ENCODE data around the gene CST9L. TPM values are rescaled to one million over a fixed set of nuclear protein-coding genes. Genes with fewer than 3 reads are reported as not detected.

CST9L gene
- total and polyA plus RNA-seq, 11 donors: not detected

- peaks cover 0 to 13% (median 0%) of the 10 kb centered on the region in 12 donors for H3K4me1 ChIP-seq
- H3K27me3 ChIP-seq: peaks cover 0 to 8% (median 0%) of the 10 kb centered on the region in 9 donors
- no peak for ATAC-seq
- H3K4me3 ChIP-seq: no peak overlapping the region
- H3K9me3 ChIP-seq: no peaks in the 10 kb centered on the region
- TF ChIP-seq POLR2A (IDR thresholded peaks at IDR 0.05): no peak
- TF ChIP-seq CTCF (IDR thresholded peaks at IDR 0.05): no peak
- intact Hi-C loops (cut with DNase I): loop anchor here in 4 of 10 donors (10.0 kb wide), 4 partner anchors 62 to 258 kb away; partner anchors contain the start of genes GZF1 (in 1 of the 4) and NXT1 (in 1 of the 4)
- DNase-seq: no peak
- WGBS, 4 donors: 64 to 71% (median 69%) methylated on average over 6 of the region's 6 CpGs
- no peak overlapping the region for H3K27ac ChIP-seq
- H3K36me3 ChIP-seq: no peaks in the 10 kb centered on the region
Measured at GRCh38 chr20:23602699-23603098, 34.4 kb upstream of the CST9L start.

- Histone ChIP-seq H3K27ac (no peak overlapping the region), H3K4me1 (peaks cover 0 to 13% (median 0%) of the 10 kb centered on the region in 12 donors), H3K27me3 (peaks cover 0 to 8% (median 0%) of the 10 kb centered on the region in 9 donors), H3K36me3 (no peaks in the 10 kb centered on the region), H3K9me3 (no peaks in the 10 kb centered on the region), H3K4me3 (no peak overlapping the region)
- no peak for DNase-seq
- no peak for ATAC-seq
- 66 to 83% (median 71%) methylated on average over 2 of the region's 2 CpGs for WGBS, 4 donors
- intact Hi-C loops (cut with DNase I): loop anchor here in 4 of 10 donors (10.0 kb wide), 4 partner anchors 63 to 257 kb away; partner anchors contain the start of genes GZF1 (in 1 of the 4) and NXT1 (in 1 of the 4)
- TF ChIP-seq CTCF (IDR thresholded peaks at IDR 0.05): no peak
- TF ChIP-seq POLR2A (IDR thresholded peaks at IDR 0.05): no peak
Measured at GRCh38 chr20:23602241-23602640, 34.0 kb upstream of the CST9L start.

GRCh38 chr20:23601715-23602114, 33.4 kb upstream of the CST9L start:
- Histone ChIP-seq H3K9me3 (no peaks in the 10 kb centered on the region), H3K4me1 (peaks cover 0 to 8% (median 0%) of the 10 kb centered on the region in 12 donors), H3K27me3 (peaks cover 0 to 8% (median 0%) of the 10 kb centered on the region in 9 donors), H3K27ac (no peak overlapping the region), H3K4me3 (no peak overlapping the region), H3K36me3 (no peaks in the 10 kb centered on the region)
- TF ChIP-seq CTCF (IDR thresholded peaks at IDR 0.05) (no peak), POLR2A (IDR thresholded peaks at IDR 0.05) (no peak)
- intact Hi-C loops (cut with DNase I): loop anchor here in 4 of 10 donors (10.0 kb wide), 4 partner anchors 63 to 257 kb away; partner anchors contain the start of genes GZF1 (in 1 of the 4) and NXT1 (in 1 of the 4)
- ATAC-seq: no peak
- no peak for DNase-seq
- 64 to 73% (median 68%) methylated on average over 4 of the region's 4 CpGs for WGBS, 4 donors

- intact Hi-C loops (cut with DNase I): loop anchor here in 1 of 10 donors (5.0 kb wide), 1 partner anchor 91 kb away; no protein-coding TSS in a partner anchor
- Histone ChIP-seq H3K27ac (no peak overlapping the region), H3K9me3 (no peaks in the 10 kb centered on the region), H3K4me1 (peaks cover 0 to 4% (median 0%) of the 10 kb centered on the region in 12 donors), H3K36me3 (no peaks in the 10 kb centered on the region), H3K4me3 (no peak overlapping the region), H3K27me3 (no peaks in the 10 kb centered on the region)
- TF ChIP-seq POLR2A (IDR thresholded peaks at IDR 0.05) (no peak), CTCF (IDR thresholded peaks at IDR 0.05) (no peak)
- ATAC-seq: no peak
- DNase-seq: no peak
Measured at GRCh38 chr20:23598481-23598880, 30.2 kb upstream of the CST9L start.

Data from heart left ventricle (tissue), 16 donors.